Measurements from ENCODE around the gene SHE. TPM values are rescaled to one million over a fixed set of nuclear protein-coding genes. Genes with fewer than 3 reads are reported as not detected.

SHE gene
- total RNA-seq, 1 donor from 2014 or later = 79.3 TPM

DNA sequence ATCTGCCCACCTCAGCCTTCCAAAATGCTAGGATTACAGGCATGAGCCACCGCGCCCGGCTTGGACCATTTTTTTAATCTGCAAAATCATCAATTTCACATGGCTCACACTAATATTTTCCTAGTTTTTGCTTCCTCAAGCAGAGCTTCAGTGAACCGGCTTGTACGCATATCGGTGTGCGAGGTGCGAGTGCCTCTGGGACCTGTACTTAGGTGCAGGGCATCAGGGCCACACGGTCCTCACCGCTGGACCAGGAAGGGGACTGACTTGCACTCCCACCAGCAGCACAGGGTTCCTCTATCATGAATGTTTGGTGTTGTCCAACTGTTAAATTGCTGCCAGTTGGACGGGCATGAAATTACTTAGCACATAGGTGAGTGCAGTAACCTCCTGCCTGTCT lies 15.4 kb upstream of the SHE start:
- TF ChIP-seq, protein P1, sequence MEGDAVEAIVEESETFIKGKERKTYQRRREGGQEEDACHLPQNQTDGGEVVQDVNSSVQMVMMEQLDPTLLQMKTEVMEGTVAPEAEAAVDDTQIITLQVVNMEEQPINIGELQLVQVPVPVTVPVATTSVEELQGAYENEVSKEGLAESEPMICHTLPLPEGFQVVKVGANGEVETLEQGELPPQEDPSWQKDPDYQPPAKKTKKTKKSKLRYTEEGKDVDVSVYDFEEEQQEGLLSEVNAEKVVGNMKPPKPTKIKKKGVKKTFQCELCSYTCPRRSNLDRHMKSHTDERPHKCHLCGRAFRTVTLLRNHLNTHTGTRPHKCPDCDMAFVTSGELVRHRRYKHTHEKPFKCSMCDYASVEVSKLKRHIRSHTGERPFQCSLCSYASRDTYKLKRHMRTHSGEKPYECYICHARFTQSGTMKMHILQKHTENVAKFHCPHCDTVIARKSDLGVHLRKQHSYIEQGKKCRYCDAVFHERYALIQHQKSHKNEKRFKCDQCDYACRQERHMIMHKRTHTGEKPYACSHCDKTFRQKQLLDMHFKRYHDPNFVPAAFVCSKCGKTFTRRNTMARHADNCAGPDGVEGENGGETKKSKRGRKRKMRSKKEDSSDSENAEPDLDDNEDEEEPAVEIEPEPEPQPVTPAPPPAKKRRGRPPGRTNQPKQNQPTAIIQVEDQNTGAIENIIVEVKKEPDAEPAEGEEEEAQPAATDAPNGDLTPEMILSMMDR (IDR thresholded peaks at IDR 0.05; ENCODE audit: unreplicated experiment) = no peak
- DNase-seq (ENCODE audit: low spot score) = no peak
- Mint-ChIP-seq H3K4me1 (ENCODE audit: unreplicated experiment) (peaks cover 29% of the 10 kb centered on the region), H3K36me3 (ENCODE audit: low read depth, unreplicated experiment) (peaks cover 43% of the 10 kb centered on the region), H3K9me3 (ENCODE audit: unreplicated experiment) (no peaks in the 10 kb centered on the region), H3K4me3 (ENCODE audit: unreplicated experiment) (no peak overlapping the region), H3K27ac (ENCODE audit: unreplicated experiment) (no peak overlapping the region), H3K27me3 (ENCODE audit: unreplicated experiment) (peaks cover 4% of the 10 kb centered on the region)

DNA sequence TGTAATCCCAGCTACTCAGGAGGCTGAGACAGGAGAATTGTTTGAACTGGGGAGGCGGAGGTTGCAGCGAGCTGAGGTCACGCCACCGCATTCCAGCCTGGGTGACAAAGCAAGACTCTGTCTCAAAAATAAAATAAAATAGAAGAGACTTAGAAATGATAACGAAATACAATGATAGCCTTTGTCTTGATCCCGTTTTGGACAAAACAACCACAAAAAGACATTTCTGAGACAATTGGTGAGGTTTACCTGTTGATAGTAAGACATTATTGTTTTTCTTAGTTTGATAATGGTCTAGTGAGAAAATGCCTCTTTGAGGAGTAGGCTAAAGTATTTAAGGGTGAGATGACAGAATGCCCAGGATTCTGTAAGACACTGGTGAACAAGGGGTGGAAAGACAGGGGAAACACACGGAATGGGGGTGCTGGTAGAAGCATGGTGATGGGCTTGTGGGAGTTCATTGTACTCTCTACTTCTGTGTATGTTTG lies 11.9 kb upstream of the SHE start:
- Mint-ChIP-seq H3K4me1 (ENCODE audit: unreplicated experiment) (peaks cover under 1% of the 10 kb centered on the region), H3K9me3 (ENCODE audit: unreplicated experiment) (no peaks in the 10 kb centered on the region), H3K27me3 (ENCODE audit: unreplicated experiment) (peaks cover 7% of the 10 kb centered on the region), H3K4me3 (ENCODE audit: unreplicated experiment) (peak overlapping the region; percentile 52), H3K27ac (ENCODE audit: unreplicated experiment) (peak overlapping the region; percentile 24), H3K36me3 (ENCODE audit: low read depth, unreplicated experiment) (peaks cover 42% of the 10 kb centered on the region)
- TF ChIP-seq, protein P1 (IDR thresholded peaks at IDR 0.05; ENCODE audit: unreplicated experiment) = no peak
- DNase-seq (ENCODE audit: low spot score) = no peak

DNA sequence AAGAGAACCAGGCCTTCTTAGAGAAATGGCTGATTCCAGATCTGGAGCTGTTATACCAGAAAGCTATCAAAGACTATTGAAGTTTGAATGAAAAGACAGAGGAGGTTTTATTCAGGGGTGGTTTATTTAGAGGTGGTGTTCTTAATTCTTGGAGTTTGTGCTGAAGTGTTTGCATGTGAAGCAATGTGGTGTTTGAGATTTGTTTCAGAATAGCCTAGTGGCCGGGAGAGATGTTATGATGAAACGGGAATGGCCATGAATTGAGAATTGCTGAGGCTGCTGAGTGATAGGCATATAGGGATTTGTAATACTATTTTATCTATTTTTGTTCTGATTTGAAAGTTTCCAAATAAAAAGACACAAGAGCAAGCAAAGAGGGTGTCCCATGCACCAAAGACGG lies 10.5 kb upstream of the SHE start:
- Mint-ChIP-seq H3K27ac (ENCODE audit: unreplicated experiment) (no peak overlapping the region), H3K4me3 (ENCODE audit: unreplicated experiment) (no peak overlapping the region), H3K36me3 (ENCODE audit: low read depth, unreplicated experiment) (peaks cover 45% of the 10 kb centered on the region), H3K4me1 (ENCODE audit: unreplicated experiment) (peaks cover under 1% of the 10 kb centered on the region), H3K27me3 (ENCODE audit: unreplicated experiment) (peaks cover 7% of the 10 kb centered on the region), H3K9me3 (ENCODE audit: unreplicated experiment) (no peaks in the 10 kb centered on the region)
- TF ChIP-seq, protein P1 (IDR thresholded peaks at IDR 0.05; ENCODE audit: unreplicated experiment) = no peak
- no peak for DNase-seq (ENCODE audit: low spot score)

DNA sequence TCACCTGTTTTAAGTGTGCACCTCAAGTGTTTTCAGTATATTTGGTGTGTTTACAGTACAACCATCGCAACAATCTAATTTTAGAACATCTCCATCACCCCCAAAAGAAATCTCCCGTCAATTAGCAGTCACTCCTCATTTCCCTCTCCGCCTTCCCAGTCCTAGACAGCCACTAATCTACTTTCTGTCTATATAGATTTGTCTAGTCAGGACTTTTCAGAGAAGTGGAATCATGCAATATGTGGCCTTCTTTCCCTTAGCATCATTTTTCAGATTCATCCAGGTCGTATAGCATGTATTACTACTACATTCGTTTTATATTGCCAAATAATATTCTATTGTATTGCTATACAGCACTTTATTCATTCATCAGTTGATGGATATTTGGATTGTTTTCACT lies 1.7 kb upstream of the SHE start:
- H3K4me3 Mint-ChIP-seq (ENCODE audit: unreplicated experiment) = peak overlapping the region; percentile 84
- H3K27ac Mint-ChIP-seq (ENCODE audit: unreplicated experiment) = peak overlapping the region; percentile 57
- H3K4me1 Mint-ChIP-seq (ENCODE audit: unreplicated experiment) = peaks cover 42% of the 10 kb centered on the region
- peaks cover 34% of the 10 kb centered on the region for H3K36me3 Mint-ChIP-seq (ENCODE audit: low read depth, unreplicated experiment)
- peaks cover 7% of the 10 kb centered on the region for H3K27me3 Mint-ChIP-seq (ENCODE audit: unreplicated experiment)
- no peak for DNase-seq (ENCODE audit: low spot score)
- no peaks in the 10 kb centered on the region for H3K9me3 Mint-ChIP-seq (ENCODE audit: unreplicated experiment)
- TF ChIP-seq, protein P1 (IDR thresholded peaks at IDR 0.05; ENCODE audit: unreplicated experiment) = no peak

DNA sequence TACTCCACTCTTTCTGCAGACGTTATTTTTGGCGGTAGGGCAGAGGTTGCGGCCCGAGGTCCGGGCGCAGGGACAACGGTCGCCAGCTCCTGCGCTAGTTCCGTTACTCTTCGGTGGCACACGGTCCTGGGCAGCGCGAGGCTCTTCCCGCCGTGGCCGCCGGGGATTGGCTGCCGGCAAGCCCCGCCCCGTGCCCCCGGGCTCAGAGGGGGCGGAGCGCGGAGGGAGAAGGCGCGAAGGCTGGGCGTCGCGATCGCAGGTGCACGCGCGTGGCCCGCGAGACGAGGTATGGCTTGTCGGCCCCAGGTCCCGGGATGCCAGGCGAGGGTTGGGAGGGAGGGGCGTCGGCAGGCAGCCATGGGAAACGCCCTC lies 518 bp upstream of the SHE start:
- peaks cover 50% of the 10 kb centered on the region for H3K4me1 Mint-ChIP-seq (ENCODE audit: unreplicated experiment)
- TF ChIP-seq, protein P1 (IDR thresholded peaks at IDR 0.05; ENCODE audit: unreplicated experiment) = no peak
- peaks cover 33% of the 10 kb centered on the region for H3K36me3 Mint-ChIP-seq (ENCODE audit: low read depth, unreplicated experiment)
- H3K9me3 Mint-ChIP-seq (ENCODE audit: unreplicated experiment) = no peaks in the 10 kb centered on the region
- DNase-seq (ENCODE audit: low spot score) = no peak
- H3K4me3 Mint-ChIP-seq (ENCODE audit: unreplicated experiment) = peak overlapping the region; percentile 83
- H3K27me3 Mint-ChIP-seq (ENCODE audit: unreplicated experiment) = peaks cover 7% of the 10 kb centered on the region
- no peak overlapping the region for H3K27ac Mint-ChIP-seq (ENCODE audit: unreplicated experiment)

All from endothelial cell (in vitro differentiated cells).